ENCODE data around the gene ZNF740.

Gene ZNF740

DNA sequence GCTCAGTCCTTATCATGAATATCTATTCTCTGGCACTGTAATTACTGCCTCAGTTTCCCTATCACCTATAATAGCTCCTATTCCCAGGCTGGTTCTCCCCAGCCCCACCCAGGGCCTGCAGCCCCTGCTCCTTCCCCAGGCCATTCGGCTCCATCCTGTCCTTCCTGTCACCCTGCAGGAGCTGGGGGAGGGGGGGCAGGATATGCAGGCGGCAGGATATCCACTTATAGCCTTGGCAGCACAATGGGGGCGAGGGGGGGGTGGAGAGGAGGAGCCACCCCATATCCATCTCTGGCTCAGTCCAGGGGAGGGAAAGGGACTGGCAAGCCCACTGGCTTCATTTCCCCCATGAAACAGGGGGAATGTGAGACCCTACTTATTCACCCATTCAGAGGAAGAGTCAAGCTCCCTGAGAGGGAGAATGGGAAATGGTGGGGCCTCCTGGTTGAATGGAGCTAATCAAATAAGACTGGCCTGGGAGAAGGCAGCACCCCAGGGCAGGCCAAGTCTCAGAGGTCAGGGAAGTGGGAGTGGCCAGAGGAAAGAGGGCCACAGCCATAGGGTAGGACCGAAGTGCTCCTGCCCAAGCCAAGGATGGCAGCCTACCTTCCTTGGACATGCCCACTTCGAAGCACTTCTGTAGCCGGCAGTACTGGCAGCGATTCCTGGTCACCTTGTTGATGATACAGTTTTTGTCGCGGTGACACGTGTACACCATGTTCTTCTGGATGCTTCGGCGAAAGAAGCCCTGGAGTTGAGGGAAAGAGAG lies 34.3 kb downstream of the ZNF740 start:
- no peak for DNase-seq (ENCODE audit: low read depth)

DNA sequence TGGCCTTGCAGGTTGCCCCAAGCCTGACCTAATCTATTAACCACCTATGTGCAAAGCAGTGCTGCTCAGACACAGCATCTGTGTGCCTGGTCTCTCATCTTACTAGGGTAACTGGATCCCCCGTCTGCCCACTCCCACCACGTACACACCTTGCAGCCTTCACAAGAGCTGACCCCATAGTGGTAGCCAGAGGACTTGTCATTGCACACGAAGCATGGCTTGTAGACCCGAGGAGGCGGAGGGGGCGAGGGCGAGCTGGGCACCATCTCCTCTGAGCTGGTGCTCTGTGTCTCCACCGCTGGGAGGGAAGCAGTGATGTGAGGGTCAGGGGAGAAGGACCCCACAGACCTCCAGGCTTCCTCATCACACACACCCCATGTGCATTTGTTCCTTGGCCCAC lies 35.0 kb downstream of the ZNF740 start:
- DNase-seq (ENCODE audit: low read depth), result no peak

DNA sequence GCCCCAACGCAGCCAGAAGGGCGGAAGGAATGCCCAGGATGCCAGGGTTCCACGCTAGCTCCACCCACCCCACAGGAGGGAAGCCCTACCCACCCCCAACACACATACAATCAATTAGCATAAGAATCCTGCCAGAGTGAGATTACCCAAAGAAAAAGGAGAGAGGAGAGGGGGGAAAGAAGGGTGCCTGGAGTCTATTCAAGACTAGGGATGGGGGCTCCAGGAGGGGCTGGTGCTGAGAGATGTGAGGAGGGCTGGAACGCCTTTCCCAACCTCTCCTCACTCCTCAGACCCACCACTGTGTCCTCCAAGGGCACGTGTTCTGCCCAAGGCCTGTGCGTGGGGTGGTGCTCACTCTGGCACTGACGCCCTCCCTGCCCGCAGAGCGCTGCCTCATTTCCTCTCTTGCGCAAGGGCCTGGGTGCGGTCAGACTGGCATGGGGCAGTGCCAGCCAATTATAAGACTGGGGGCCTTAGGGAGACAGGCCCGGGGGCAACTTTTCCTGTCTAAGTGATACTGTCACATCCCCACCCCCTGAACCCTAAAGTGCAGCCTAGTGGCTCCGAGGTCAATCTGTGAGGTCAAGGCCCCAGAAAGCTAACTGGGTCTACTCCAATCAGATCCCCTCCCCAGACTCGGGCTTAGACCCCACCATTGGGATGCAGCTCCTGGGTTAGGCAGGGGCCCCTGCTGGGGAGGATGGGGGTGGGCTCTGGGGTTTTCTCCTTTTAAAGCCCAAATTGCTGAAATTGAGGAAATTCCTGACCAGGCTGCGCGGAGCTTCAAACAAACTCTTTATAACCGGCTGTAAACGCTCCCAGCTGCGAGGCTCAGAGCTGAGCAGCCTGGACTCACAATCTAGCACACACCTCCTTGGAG lies 36.8 kb downstream of the ZNF740 start:
- peak; percentile 55 for DNase-seq (ENCODE audit: low read depth)

DNA sequence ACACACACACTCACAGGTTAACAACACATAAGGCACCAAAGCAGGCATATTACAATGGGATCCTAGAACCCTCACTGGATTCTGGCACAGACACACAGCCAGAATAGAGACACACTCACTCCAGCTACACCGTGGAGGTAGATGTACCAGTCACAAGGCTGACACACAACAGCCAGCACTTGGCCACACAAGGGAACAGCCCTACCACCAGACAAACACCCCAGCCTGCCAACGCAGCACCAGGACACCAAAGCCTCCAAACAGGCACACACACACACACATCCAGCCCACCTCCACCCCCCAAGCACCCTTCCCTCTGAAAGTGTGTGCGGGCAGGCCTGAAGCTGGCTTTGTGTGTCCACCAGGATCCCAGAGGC lies 37.4 kb downstream of the ZNF740 start:
- no peak for DNase-seq (ENCODE audit: low read depth)

DNA sequence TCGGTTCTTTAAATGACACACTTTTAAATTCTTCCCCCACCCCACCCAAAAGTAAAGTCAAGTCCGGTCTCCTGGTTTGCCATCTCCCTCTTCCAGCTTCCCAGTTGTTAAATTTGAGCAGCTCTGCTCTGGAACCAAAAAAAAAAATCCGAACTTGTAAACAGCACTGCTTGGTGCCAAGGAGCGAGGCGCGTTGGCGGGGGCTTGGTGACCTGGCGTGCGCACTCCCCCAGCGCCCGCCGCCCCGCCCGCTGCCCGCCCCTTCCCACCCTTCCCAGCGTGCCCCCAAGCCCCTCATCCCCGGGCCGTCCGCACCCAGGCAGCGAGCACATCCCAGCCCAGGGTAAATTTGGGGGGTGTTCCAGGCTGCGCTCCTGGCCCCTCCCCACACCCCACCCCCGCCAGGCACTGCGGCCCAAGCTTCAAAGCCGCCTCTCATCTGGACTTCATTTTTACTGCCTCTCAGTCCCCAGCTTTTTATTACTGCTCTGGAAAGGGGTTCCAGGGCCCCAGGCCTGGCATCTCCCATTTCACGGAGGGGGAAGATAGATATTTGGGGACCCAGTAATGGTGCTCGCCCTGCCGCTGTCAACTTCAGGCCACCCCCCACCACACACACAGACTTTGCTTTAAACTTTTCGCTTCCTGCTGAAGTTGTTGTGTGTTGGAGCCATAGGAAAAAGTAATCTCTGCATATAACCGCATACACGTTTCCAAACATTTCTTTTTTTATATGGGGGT lies 38.2 kb downstream of the ZNF740 start:
- no peak for DNase-seq (ENCODE audit: low read depth)

DNA sequence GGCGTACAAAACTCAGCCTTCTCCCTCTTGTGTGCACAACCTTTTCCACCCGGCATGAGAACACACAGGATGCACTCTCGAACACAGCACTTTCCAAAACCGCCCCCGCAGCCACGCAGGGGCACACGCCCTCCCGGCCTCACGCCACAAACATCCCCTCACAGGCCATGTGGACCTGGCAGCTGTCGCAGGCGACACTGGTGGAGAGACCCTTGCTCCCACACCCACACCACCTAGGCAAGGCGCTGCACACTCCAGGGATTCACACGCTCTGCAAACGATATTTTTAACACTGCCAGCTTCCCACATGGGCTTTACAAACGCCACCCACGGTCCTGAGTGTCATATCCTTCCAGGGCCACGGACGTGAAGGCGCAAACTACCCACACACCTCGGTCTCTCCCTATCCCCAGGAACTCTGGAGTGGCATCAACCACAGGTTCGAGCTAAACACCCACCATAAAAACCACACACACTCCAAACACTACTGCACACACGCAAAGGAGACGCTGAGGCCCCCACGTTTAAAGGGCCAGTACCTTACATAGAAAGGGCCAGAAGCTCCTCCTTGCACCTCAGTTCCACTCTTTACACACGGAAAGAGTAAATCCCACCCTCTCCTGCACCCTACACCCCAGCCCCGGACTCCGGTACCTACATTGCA lies 38.9 kb downstream of the ZNF740 start:
- DNase-seq (ENCODE audit: low read depth), result peak; percentile 65

DNA sequence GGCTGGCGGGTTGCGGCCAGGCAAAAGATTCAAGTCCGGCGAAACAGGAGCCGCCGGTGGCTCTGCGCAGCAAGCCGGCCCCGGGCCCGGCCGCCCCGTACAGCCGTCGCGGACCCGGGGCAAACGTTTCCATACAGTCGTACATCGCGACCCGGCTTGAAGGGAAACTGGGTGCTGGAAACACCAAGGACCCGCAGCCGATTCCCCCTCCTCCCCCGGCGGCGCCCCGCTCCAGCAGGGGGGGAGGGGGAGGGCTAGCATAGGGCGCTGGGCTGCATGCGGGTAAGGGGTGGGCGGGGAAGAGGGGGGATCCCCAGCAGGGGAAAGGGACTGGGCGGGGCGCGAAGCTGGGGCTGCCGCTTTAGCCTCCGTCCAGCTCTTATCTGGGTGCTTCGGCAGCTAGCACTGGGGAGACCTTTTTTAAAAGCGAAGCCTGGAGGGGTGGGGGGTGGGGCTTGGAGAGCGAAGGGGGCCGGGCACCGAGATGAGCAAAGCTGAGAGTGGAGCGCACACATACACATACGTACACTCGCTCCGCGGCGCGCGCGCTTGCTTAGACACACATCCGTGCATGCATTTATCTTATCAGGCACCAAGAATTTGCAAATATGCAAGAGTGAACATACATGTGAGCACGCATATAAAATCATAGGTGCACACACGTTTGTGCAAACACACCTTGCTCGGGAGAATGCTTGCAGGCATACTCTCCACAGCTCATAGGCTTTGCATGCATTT lies 39.6 kb downstream of the ZNF740 start:
- peak; percentile 76 for DNase-seq (ENCODE audit: low read depth)

DNA sequence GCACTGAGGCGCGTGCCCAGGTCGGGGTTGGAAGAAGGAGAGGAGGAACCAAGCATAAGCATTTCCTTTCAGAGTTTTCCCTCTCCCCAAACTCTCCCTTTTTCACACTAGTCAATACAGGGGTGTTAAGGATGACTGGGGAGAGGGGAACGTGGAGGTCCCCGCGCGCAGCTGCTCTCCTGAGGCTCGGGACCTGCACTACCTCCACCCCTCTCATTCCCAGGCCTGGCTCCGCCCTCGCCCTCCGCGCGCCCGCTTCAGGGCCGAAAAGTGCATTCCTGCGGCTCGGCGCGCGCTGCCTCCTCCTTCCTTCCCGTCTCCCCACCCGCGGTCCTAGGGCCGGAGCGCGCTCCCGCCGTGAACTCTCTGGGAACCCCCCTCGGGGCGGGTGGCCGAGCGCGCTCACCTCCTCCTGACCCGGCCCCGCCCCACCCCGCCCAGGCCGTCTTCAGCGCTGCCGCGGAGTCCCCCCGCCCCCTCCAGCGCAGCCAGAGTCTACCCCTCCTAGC lies 40.2 kb downstream of the ZNF740 start:
- peak; percentile 83 for DNase-seq (ENCODE audit: low read depth)

DNA sequence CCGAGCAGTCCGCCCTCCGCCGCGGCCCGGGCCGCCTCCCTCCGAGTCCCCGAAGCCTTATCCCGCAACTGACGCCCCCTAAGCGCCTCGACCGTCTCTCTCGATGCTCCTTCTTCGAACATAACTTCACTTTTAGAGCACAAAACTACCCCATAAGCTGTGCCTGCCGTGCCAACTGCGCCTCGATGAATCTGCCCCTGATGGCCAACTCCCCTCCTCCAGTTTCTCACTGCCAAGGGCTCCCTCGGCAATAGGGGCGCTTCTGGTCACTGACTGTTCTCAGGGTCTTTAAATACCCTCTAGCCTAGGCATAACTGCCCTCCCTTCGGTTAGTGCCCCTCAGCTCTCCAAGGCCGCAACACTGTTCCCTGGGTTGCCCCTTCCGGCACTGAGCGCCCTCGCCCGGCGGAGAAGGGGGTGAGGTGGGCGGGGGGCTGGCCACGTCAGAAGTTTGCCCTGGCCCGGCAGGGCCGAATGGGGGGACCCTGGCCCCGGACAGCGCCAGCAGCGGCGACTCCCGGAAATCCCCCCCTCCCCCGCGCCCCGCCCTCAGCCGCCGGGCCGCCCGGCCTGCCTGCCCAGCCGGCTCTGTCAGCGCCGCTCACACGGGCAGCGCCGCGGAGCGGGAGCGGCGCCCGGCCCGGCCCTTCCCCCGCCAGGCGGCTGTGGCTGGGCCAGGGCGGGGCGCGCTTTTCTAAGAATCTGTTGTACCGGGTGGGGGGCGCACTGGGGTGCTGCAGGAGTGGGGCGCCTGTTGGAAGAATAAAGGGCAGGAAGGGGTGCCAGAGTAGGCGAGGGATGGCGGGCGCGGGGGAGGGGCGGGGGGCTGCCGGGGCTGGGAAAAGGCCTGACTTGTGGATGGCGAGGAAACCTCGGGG lies 40.9 kb downstream of the ZNF740 start:
- DNase-seq (ENCODE audit: low read depth), result no peak

DNA sequence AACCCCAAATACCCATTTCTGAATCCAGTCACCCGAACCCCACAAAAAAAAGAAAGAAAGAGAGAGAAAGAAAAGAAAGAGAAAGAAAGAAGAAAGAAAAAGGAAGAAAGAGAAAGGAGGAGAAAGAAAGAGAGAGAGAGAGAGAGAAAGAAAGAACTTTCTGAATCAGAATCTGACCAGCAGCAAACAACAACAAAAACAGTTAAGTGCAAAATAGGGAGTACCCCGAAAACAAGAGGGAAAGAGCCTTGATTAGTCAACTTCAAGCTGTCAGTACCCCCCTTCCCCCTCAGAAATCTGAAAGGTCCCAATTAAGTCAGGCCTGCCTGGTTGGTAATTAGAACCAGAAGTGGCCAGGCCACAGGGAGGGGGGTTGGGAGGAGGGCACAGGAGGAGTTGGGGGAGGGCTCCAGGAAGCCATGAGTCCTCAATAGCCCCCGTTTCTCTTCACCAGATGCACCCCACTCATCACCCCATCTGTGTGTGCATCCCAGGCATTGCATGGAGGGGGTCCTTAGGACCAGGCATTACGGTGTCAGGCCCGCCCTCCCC lies 41.7 kb downstream of the ZNF740 start:
- DNase-seq (ENCODE audit: low read depth), result no peak

DNA sequence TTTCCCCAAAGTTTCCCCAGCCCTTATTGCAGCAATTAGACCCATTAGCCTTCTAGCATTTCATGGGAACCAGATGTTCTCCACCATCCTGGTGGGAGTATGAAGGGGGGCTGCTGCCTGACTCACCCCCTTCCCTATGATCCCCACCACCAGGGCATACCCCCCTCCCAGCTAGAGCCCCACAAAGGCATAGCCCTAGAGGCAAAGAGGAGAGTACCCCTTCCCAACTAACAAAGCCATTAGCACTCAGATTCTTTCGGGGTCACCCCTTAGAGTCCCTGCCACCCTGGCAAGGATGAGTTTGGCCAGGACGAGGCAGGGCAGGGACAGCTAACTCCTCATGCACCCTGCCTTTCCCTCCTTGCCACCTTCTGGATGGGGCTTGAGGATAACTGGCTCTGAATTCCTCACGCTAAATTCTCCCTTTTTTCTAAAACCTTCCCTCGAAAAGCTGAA lies 42.3 kb downstream of the ZNF740 start:
- DNase-seq (ENCODE audit: low read depth), result no peak

DNA sequence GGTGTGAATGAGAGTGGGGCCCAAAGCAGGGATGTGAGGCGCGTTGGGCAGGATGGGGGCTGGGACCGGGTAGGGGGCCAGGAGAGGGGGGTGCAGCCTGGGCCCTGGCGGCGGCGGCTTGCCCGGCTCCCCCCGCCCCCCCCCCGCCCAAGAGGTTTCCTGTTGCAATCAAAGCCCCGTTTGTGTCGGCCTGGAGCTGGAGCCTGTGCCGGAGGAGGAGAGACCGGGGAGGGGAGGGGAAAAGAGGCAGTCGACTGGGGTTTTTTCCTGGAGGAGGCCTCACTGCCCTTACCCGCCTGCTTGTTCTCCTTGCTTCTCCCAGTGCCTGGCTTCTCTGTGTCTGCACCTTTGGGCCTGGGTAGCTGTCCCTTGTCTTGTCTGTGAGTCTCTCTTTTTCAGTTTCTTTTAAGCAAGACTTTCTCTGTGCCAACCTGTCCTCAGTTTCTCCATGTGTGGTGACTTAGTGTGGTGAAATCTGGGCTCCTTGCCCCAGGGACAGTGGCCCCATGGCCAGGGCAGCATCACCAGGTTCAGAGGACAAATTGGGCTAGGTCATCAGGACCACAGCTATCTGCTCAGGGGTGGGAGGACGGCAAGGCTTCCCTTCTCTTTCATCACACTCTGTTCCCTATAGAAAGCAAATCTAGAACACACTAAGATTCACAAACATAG lies 43.0 kb downstream of the ZNF740 start:
- DNase-seq (ENCODE audit: low read depth), result no peak

DNA sequence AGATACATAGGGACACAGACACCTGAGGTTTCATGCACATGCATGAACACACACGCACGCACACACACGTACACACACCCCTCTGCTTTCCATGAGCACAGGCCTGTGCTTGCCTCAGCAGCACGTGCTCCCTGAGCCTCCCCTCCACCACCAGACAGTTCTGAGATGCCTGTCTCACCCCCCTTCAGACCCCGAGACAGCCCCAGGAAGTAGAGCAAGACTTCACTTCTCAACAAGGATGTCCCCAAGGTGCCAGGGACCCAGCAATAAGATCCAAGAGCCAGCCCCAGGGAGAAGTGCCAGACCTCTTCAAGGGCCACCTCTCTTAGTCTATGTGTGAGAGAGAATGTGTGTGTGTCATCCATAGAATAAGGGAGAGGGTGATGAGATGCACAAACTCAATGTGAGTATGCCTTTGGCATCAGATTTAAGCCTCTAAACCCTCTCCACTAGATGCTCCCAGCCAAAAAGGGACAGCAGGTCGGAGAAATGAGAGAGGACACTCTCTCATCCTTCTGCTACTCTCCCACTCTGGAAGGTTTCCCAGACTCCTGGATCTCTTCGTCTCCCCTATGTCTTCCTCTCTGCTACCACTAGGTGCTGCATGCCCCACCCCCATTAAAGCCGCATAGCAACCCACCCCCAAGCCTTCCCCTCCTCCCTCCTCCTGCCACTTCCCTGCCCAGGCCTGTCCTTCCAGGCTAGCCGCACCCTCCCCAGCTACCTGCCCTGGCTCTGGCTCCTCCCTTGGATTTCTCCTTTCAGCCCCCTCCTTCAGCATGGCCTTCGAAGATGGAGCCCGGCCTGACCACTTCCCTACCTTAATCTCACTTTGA lies 43.8 kb downstream of the ZNF740 start:
- no peak for DNase-seq (ENCODE audit: low read depth)

DNA sequence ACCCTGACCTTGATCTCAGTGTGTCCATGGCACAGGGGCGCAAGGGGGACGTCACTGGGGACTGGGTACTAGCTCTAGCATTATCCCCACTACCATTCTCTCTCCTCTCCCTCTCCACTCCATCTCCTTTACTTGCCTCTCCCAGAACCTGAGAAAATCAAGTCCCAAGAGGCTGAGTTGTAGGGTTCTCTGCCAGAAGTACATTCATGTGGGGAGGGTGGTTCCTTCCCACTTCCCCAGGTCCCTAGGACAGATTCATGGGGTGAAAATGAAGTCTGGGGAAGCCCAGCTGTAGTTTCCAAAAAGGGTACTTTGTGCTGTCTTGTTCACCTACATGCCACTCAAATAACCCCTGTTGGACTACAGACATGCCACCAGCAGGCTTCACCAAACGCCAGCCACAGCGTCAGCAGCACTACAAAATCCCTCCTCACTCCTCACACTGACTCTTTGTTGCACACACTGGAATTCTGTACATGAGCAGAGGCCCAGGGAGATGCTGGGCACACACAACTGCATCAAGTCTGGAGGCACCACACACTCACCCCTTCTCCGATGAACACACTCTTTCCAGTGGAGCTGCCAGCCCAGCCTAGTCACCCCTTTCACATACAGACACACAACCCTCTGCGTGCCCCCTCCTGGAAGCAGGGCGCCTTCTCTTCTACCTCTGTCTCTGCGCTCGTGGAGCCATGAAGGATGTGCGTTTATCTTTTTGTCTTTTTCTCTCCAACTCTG lies 44.5 kb downstream of the ZNF740 start:
- DNase-seq (ENCODE audit: low read depth), result no peak

DNA sequence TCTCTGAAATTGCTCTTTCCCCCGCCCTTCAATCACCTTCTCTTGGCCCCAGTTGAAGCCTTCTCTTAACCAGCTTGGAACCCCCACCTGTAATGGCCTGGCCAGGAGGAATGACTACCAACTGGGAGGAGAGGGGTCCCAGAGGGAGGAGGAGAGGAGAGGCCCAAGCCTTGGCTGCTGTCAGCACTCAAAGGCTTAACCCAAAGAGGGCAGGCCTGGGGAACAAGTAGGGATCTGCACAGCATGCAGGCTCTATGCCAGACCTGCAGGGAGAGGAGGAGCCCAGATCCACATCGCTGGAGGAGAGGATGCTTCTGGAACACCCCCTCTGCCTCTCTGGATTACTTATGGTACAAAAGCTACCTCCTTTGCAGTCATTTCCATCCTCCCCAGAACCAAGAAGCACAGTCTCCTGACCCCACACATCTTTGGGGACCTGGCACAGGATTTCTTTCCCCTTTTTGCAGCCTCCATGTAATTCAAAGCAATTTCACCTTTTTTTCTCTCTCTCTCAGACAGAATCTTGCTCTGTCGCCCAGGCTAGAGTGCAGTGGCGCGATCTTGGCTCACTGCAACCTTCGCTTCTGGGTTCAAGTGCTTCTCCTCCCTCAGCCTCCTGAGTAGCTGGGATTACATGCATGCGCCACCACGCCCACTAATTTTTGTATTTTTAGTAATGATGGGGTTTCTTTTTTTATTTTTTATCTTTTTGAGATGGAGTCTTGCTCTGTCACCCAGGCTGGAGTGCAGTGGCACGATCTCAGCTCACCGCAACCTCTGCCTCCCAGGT lies 45.3 kb downstream of the ZNF740 start:
- no peak for DNase-seq (ENCODE audit: low read depth)

DNA sequence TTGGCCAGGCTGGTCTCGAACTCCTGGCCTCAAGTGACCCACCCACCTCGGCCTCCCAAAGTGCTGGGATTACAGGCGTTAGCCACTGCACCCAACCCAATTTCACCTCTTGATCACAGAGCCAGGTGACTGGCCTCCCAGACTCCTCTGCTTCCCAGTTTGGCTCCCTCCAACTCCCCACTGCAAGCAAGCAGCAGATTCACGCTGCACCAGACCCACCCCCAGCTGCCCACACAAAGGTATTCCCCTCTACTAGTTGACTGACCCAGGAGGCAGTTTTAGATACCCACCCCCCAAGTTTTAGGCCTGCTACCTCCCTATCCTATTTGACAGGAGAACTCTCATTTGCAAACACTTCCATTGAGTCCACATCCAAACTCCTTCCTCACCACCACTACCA lies 46.3 kb downstream of the ZNF740 start:
- DNase-seq (ENCODE audit: low read depth), result no peak

DNA sequence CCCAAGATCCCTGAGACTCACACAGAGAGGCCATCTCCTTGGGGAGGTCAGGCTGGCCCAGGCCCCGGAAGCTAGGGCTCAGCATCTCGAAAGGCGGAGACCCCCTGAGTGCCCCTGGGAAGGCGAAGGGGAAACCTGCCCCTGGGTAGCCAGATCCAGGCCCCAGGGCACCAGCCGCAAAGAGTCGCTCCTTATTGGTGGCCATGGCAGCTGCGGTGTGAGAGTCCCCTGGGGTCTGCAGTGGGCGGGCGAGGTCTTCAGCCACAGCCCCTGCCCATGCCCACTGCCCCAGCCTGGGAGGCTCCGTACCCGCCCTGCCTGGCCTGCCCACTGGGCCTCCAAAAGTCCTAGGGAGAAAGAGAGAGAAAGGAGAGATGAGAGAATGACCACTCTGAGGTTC lies 46.8 kb downstream of the ZNF740 start:
- DNase-seq (ENCODE audit: low read depth), result no peak

All from activated T-cell treated with anti-CD3 and anti-CD28 coated beads for 48 hours (primary cell).